ENCODE measurements around the gene SPDYE3. TPM values are rescaled to one million over a fixed set of nuclear protein-coding genes. Genes with fewer than 3 reads are reported as not detected.

SPDYE3 gene
- total and polyA plus RNA-seq, 7 donors, result 0.16 TPM; not detected in 6

DNA sequence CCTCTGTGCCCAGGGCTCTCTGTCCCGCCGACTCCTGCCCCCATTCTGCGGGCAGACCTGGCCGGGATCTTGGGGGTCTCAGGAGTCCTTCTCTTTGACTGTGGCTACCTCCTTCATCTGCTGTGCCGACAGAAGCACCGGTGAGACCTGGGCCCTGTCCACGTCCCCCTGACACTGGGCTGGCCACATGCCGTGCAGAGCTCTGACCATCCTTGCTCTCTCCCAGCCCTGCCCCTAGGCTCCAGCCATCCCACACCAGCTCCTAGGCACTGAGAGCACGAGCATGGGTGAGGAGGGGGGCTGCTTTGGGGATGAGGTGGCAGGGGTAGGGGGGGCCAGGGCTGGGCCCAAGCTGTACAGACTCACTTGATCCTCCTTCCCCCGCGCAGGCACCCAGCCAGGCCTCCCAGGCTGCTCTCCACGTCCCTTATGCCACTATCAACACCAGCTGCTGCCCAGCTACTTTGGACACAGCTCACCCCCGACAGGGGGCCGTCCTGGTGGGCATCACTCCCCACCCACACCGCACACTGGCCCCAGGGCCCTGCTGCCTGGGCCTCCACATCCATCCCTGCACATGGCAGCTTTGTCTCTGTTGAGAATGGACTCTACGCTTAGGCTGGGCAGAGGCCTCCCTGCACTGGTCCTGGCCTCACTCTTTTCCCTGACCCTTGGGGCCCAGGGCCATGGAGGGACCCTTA, 45.6 kb downstream of the SPDYE3 start:
- Histone ChIP-seq H3K4me3 (no peak overlapping the region), H3K27ac (no peak overlapping the region), H3K9me3 (no peaks in the 10 kb centered on the region), H3K27me3 (no peaks in the 10 kb centered on the region), H3K4me1 (no peaks in the 10 kb centered on the region), H3K36me3 (peaks cover 31 to 97% (median 73%) of the 10 kb centered on the region in 4 donors)
- DNase-seq, result peak; percentile 56
- 92 to 93% methylated on average over 16 of the region's 16 CpGs for WGBS, 2 donors
- intact Hi-C loops (cut with DNase I), result no loop called here
- no peak for TF ChIP-seq POLR2AphosphoS5 (IDR thresholded peaks at IDR 0.05)
- TF ChIP-seq EP300 (IDR thresholded peaks at IDR 0.05), result no peak
- TF ChIP-seq, protein P1, sequence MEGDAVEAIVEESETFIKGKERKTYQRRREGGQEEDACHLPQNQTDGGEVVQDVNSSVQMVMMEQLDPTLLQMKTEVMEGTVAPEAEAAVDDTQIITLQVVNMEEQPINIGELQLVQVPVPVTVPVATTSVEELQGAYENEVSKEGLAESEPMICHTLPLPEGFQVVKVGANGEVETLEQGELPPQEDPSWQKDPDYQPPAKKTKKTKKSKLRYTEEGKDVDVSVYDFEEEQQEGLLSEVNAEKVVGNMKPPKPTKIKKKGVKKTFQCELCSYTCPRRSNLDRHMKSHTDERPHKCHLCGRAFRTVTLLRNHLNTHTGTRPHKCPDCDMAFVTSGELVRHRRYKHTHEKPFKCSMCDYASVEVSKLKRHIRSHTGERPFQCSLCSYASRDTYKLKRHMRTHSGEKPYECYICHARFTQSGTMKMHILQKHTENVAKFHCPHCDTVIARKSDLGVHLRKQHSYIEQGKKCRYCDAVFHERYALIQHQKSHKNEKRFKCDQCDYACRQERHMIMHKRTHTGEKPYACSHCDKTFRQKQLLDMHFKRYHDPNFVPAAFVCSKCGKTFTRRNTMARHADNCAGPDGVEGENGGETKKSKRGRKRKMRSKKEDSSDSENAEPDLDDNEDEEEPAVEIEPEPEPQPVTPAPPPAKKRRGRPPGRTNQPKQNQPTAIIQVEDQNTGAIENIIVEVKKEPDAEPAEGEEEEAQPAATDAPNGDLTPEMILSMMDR (IDR thresholded peaks at IDR 0.05), result no peak
- no peak for TF ChIP-seq POLR2A (IDR thresholded peaks at IDR 0.05)

DNA sequence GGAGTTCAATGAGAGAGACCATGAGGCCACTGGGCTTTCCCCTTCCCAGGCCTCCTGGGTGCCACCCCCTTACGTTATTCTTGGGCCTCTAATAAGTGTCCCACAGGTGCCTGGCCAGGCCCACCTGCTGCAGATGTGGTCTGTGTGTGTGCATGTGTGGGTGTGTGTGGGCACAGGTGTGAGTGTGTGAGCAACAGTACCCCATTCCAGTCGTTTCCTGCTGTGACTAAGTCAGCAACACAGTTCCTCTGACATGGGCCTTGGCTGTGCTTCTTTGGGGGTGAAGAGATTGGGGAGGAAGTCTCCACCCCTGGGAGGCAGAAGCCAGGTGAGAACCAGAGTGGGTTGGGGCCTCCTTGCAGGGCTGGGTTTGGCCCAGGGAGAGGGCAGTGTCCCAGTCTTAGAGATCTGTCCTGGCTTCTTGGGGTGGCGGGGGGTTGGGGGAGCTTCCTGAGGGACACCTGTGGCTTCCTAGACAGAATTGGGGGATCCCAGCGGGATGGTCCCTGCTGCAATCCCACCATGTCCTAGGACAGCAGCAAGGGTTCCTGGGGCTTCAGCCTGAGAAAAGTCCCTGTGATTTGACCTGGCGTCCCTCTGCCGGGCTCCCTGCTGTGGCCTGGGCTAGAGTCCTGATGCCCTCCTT, 46.3 kb downstream of the SPDYE3 start:
- H3K27me3 ChIP-seq, result no peaks in the 10 kb centered on the region
- no peaks in the 10 kb centered on the region for H3K4me1 ChIP-seq
- H3K9me3 ChIP-seq, result no peaks in the 10 kb centered on the region
- H3K36me3 ChIP-seq, result peaks cover 38 to 97% (median 77%) of the 10 kb centered on the region in 4 donors
- 79 to 83% methylated on average over 6 of the region's 6 CpGs for WGBS, 2 donors
- peak; percentile 57 for DNase-seq
- TF ChIP-seq POLR2AphosphoS5 (IDR thresholded peaks at IDR 0.05), result no peak
- TF ChIP-seq EP300 (IDR thresholded peaks at IDR 0.05), result no peak
- TF ChIP-seq, protein P1 (IDR thresholded peaks at IDR 0.05), result no peak
- TF ChIP-seq POLR2A (IDR thresholded peaks at IDR 0.05), result no peak
- no peak overlapping the region for H3K27ac ChIP-seq
- intact Hi-C loops (cut with DNase I), result no loop called here
- H3K4me3 ChIP-seq, result no peak overlapping the region

DNA sequence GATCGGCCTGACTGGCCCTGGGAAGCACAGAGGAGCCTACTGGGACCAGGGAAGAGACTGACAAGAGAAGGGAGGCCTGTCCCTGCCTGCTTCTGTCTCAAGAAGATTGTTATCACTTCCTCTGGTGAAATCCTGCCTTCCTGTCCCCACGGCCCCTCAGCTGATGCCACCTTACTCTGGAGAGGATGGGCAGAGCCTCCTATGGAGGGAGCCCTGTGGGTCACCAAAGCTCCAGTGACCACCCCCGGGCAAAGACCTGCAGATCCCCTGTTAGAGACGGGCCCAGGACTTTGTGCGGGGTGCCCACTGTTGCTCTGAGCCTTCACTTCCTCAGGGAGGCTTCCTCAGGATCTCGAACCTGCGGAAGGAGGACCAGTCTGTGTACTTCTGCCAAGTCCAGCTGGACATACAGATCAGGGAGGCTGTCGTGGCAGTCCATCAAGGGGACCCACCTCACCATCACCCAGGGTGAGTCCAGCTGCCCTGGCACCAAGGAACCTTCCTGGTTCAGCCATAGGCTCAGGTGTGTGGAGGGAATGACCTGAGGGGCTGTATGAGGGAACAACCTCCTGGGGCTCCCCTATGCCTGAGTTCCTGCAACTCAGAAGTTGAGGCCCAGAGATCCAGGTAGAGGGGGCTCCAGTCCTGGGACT, 49.0 kb downstream of the SPDYE3 start:
- H3K4me3 ChIP-seq, result no peak overlapping the region
- DNase-seq, result no peak
- H3K27me3 ChIP-seq, result no peaks in the 10 kb centered on the region
- 92 to 94% methylated on average over 8 of the region's 8 CpGs for WGBS, 2 donors
- H3K36me3 ChIP-seq, result peaks cover 58 to 99% (median 79%) of the 10 kb centered on the region in 4 donors
- intact Hi-C loops (cut with DNase I), result no loop called here
- TF ChIP-seq, protein P1 (IDR thresholded peaks at IDR 0.05), result no peak
- TF ChIP-seq EP300 (IDR thresholded peaks at IDR 0.05), result no peak
- no peak for TF ChIP-seq POLR2A (IDR thresholded peaks at IDR 0.05)
- no peak for TF ChIP-seq POLR2AphosphoS5 (IDR thresholded peaks at IDR 0.05)
- no peaks in the 10 kb centered on the region for H3K9me3 ChIP-seq
- H3K4me1 ChIP-seq, result no peaks in the 10 kb centered on the region
- H3K27ac ChIP-seq, result no peak overlapping the region

DNA sequence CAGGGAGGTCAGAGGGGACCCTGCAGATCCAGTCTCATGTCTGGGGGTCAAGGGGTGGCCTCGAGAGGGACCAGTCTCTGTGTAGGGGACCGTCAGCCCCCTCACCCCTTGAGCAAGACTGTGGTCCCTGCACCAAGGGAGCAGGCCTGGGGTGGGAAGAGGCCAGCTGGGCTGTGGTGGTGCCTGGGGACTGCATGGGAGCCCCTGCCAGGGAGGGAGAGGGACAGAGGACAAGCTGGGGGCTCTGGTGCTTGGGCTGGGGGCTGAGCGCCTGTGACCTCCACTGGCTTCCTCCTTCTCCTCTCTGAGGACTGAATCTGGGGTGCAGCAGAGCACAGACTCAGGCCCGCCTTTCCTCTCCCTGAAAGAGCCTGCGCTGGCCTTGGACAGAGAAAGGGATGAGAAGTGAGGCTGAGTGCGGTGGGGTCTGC, 49.6 kb downstream of the SPDYE3 start:
- Histone ChIP-seq H3K27ac (no peak overlapping the region), H3K27me3 (no peaks in the 10 kb centered on the region), H3K36me3 (peaks cover 60 to 100% (median 82%) of the 10 kb centered on the region in 4 donors), H3K4me3 (no peak overlapping the region), H3K9me3 (no peaks in the 10 kb centered on the region), H3K4me1 (no peaks in the 10 kb centered on the region)
- TF ChIP-seq POLR2A (IDR thresholded peaks at IDR 0.05) (no peak), POLR2AphosphoS5 (IDR thresholded peaks at IDR 0.05) (no peak), EP300 (IDR thresholded peaks at IDR 0.05) (no peak)
- TF ChIP-seq, protein P1 (IDR thresholded peaks at IDR 0.05), result no peak
- DNase-seq, result no peak
- 94% methylated on average over 6 of the region's 6 CpGs for WGBS, 2 donors
- intact Hi-C loops (cut with DNase I), result no loop called here

Data from sigmoid colon (tissue), 7 donors.